Liver (tissue), 9 donors: ENCODE data around the gene OR10A5. TPM values are rescaled to one million over a fixed set of nuclear protein-coding genes. Genes with fewer than 3 reads are reported as not detected.

ENCODE experiments used
- DNase-seq: peaks from one replicate; pipeline ENCODE4 v3.0.0-alpha.2; 2017; ENCODE audit warnings: low spot score
- H3K27ac ChIP-seq, 2 donors: one replicate each; pipeline ENCODE4 v1.7.0; 2013; ENCODE audit warnings: inconsistent platforms in 2 of 2, low read length in 2 of 2, control low read depth in 1 of 2, low read depth in 1 of 2, mild to moderate bottlenecking in 1 of 2
- H3K27me3 ChIP-seq, 4 donors: one replicate each; pipeline versions ENCODE4 v1.6.1 to v1.7.0; 2013; ENCODE audit warnings: low read length in 3 of 4, inconsistent platforms in 1 of 4, mild to moderate bottlenecking in 1 of 4, moderate library complexity in 1 of 4; ENCODE audit not compliant: control insufficient read depth in 4 of 4, insufficient read depth in 4 of 4
- H3K36me3 ChIP-seq, 4 donors: one replicate each; pipeline versions ENCODE4 v1.6.1 to v1.7.0; 2013; ENCODE audit warnings: low read length in 3 of 4, mild to moderate bottlenecking in 3 of 4, low read depth in 1 of 4, moderate library complexity in 1 of 4; ENCODE audit not compliant: control insufficient read depth in 4 of 4, insufficient read depth in 3 of 4
- H3K4me1 ChIP-seq, 4 donors: one replicate each; pipeline versions ENCODE4 v1.6.1 to v1.7.0; 2013; ENCODE audit warnings: low read length in 3 of 4, mild to moderate bottlenecking in 3 of 4, moderate library complexity in 1 of 4; ENCODE audit not compliant: control insufficient read depth in 4 of 4, insufficient read depth in 4 of 4
- H3K4me3 ChIP-seq, 3 donors: one replicate each; pipeline versions ENCODE4 v1.6.1 to v1.7.0; 2013; ENCODE audit warnings: low read length in 3 of 3, control low read depth in 1 of 3, low read depth in 1 of 3, mild to moderate bottlenecking in 1 of 3
- H3K9ac ChIP-seq, 2 donors: one replicate each; pipeline ENCODE4 v1.7.0; 2013; ENCODE audit warnings: low read length in 2 of 2, mild to moderate bottlenecking in 2 of 2, moderate library complexity in 2 of 2, control low read depth in 1 of 2, low read depth in 1 of 2
- H3K9me3 ChIP-seq, 4 donors: one replicate each; pipeline versions ENCODE4 v1.6.1 to v1.7.0; 2013; ENCODE audit warnings: low read length in 3 of 4; ENCODE audit not compliant: control insufficient read depth in 4 of 4
- EGR1 ChIP-seq, 2 donors: IDR thresholded peaks; 2 replicates each; pipeline ENCODE4 v1.6.1; 2016 to 2018; ENCODE audit warnings: antibody characterized with exemption in 2 of 2, low read depth in 2 of 2
- FOXA1 ChIP-seq: IDR thresholded peaks from 2 replicates; pipeline ENCODE4 v1.6.1; 2016; ENCODE audit warnings: antibody characterized with exemption
- FOXA2 ChIP-seq: IDR thresholded peaks from 2 replicates; pipeline ENCODE4 v1.6.1; 2016; ENCODE audit warnings: antibody characterized with exemption
- GABPA ChIP-seq, 2 donors: IDR thresholded peaks in 1 of 2; conservative IDR thresholded peaks in 1 of 2; 2 replicates each; pipeline ENCODE4 v1.6.1; 2016; ENCODE audit warnings: antibody characterized with exemption in 2 of 2, mild to moderate bottlenecking in 1 of 2, moderate library complexity in 1 of 2
- HNF4A ChIP-seq, 2 donors: conservative IDR thresholded peaks; 2 replicates each; pipeline ENCODE4 v1.6.1; 2016; ENCODE audit warnings: antibody characterized with exemption in 2 of 2, mild to moderate bottlenecking in 2 of 2
- HNF4G ChIP-seq: IDR thresholded peaks from 2 replicates; pipeline ENCODE4 v1.6.1; 2016; ENCODE audit warnings: antibody characterized with exemption
- JUND ChIP-seq, 2 donors: IDR thresholded peaks; 2 replicates each; pipeline ENCODE4 v1.6.1; 2016; ENCODE audit warnings: antibody characterized with exemption in 2 of 2
- NR2F2 ChIP-seq: IDR thresholded peaks from 2 replicates; pipeline ENCODE4 v1.6.1; 2016; ENCODE audit warnings: antibody characterized with exemption
- RAD21 ChIP-seq, 2 donors: IDR thresholded peaks; 2 replicates each; pipeline ENCODE4 v1.6.1; 2016; ENCODE audit warnings: antibody characterized with exemption in 2 of 2, mild to moderate bottlenecking in 2 of 2
- RXRA ChIP-seq, 2 donors: IDR thresholded peaks; 2 replicates each; pipeline ENCODE4 v1.6.1; 2017 to 2018; ENCODE audit warnings: antibody characterized with exemption in 2 of 2, mild to moderate bottlenecking in 1 of 2
- SP1 ChIP-seq: IDR thresholded peaks from 2 replicates; pipeline ENCODE4 v1.6.1; 2018; ENCODE audit warnings: antibody characterized with exemption, mild to moderate bottlenecking
- TAF1 ChIP-seq: conservative IDR thresholded peaks from 2 replicates; pipeline ENCODE4 v1.6.1; 2016; ENCODE audit warnings: antibody characterized with exemption, mild to moderate bottlenecking
- YY1 ChIP-seq: IDR thresholded peaks from 2 replicates; pipeline ENCODE4 v1.6.1; 2016; ENCODE audit warnings: antibody characterized with exemption, mild to moderate bottlenecking
- WGBS: extraction: QIAGEN DNeasy Blood & Tissue Kit; methylation state at CpG from one replicate; pipeline ENCODE4 v1.1.7; 2013; 5-methylcytosine and 5-hydroxymethylcytosine counted together
- polyA plus RNA-seq, 2 donors: library from polyadenylated mRNA; stranded (reverse) in 1 of 2; unstranded in 1 of 2; fragments of 200-250 nt in 1 of 2; fragments of >200 nt in 1 of 2; fragmentation: Nextera tagmentation in 1 of 2; extraction: Ambion mirVana in 1 of 2; gene quantifications; one replicate each; pipeline versions ENCODE4 v1.2.1 to v1.2.3, GENCODE V29; 2013 to 2015
- total RNA-seq, 2 donors: library from RNA; depleted of rRNA; stranded (reverse); fragments of >200 nt; gene quantifications; one replicate each; pipeline ENCODE4 v1.2.3, GENCODE V29; 2014
- TF ChIP-seq, protein P1 (sequence below): IDR thresholded peaks from 2 replicates; pipeline ENCODE4 v1.6.1; 2016; ENCODE audit warnings: antibody characterized with exemption, mild to moderate bottlenecking
- TF ChIP-seq, protein P2 (sequence below): IDR thresholded peaks from 2 replicates; pipeline ENCODE4 v1.6.1; 2016; ENCODE audit warnings: antibody characterized with exemption
- TF ChIP-seq, protein P3 (sequence below): IDR thresholded peaks from 2 replicates; pipeline ENCODE4 v1.6.1; 2016; ENCODE audit warnings: antibody characterized with exemption
- TF ChIP-seq, protein P4 (sequence below): fragments of 150-350 bp; IDR thresholded peaks from 2 replicates; pipeline ENCODE4 v1.5.1; 2017; ENCODE audit warnings: improper control_type of control experiment, low read depth, low read length; ENCODE audit not compliant: missing input control
- TF ChIP-seq, protein P5 (sequence below): IDR thresholded peaks from 2 replicates; pipeline ENCODE4 v1.6.1; 2016; ENCODE audit warnings: antibody characterized with exemption
- donor health status: healthy.
- donor health status: healthy.
- donor health status: healthy.
- donor health status: healthy.
- donor health status: healthy.

Gene OR10A5
- total and polyA plus RNA-seq, 4 donors: not detected

DNA sequence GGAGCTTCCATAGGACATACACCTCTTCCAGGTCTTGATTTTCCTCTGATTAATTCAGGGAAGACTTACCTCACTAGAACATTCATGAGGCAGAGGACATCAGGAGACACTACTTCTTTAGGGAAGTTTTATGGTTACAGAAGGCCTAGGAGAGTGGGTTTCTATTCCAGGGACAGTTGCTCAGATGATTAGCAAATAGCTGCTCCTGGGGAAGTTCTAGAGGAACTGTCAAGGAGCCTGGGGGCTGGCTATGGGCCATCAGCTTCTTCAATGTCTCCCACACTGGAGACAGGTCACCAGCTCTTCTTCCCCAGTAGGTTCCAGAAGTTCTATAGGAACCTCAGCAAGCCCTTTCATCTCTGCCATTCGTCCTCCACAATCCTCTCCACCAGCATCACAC is 11.5 kb upstream of the OR10A5 start (continued):
- TF ChIP-seq TAF1: no peak

DNA sequence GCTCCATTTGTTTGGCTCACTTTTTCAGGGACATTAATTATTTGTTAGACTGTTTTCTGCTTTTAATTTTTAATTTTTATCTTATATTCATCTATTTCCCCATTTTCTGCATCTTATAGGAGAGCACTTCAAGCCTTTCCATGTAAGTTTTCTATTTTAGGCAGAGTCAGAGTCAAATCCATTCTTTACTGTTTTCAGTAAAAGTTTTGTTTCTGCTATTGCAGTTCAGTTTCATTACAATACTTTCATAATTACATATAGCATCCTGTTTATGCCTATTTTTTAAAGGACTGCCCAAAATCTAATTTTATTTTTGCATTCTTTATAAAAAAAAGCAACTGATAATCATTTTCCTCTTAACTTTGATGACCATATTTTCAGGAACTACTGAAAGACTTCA is 3.8 kb upstream of the OR10A5 start:
- Histone ChIP-seq H3K27ac (no peak overlapping the region), H3K36me3 (no peaks in the 10 kb centered on the region), H3K9ac (no peak overlapping the region), H3K4me3 (no peak overlapping the region), H3K27me3 (peaks cover 0 to 4% (median 0%) of the 10 kb centered on the region in 4 donors), H3K9me3 (peaks cover 0 to 12% (median 5%) of the 10 kb centered on the region in 4 donors), H3K4me1 (no peaks in the 10 kb centered on the region)
- TF ChIP-seq JUND (IDR thresholded peaks at IDR 0.05) (no peak), TAF1 (no peak), GABPA (IDR thresholded peaks at IDR 0.05 in 1 of 2, conservative IDR thresholded peaks at IDR 0.05 in 1 of 2) (no peak), HNF4A (conservative IDR thresholded peaks at IDR 0.05) (no peak), HNF4G (no peak), NR2F2 (no peak), SP1 (no peak), RAD21 (IDR thresholded peaks at IDR 0.05) (no peak)
- TF ChIP-seq, protein P1, sequence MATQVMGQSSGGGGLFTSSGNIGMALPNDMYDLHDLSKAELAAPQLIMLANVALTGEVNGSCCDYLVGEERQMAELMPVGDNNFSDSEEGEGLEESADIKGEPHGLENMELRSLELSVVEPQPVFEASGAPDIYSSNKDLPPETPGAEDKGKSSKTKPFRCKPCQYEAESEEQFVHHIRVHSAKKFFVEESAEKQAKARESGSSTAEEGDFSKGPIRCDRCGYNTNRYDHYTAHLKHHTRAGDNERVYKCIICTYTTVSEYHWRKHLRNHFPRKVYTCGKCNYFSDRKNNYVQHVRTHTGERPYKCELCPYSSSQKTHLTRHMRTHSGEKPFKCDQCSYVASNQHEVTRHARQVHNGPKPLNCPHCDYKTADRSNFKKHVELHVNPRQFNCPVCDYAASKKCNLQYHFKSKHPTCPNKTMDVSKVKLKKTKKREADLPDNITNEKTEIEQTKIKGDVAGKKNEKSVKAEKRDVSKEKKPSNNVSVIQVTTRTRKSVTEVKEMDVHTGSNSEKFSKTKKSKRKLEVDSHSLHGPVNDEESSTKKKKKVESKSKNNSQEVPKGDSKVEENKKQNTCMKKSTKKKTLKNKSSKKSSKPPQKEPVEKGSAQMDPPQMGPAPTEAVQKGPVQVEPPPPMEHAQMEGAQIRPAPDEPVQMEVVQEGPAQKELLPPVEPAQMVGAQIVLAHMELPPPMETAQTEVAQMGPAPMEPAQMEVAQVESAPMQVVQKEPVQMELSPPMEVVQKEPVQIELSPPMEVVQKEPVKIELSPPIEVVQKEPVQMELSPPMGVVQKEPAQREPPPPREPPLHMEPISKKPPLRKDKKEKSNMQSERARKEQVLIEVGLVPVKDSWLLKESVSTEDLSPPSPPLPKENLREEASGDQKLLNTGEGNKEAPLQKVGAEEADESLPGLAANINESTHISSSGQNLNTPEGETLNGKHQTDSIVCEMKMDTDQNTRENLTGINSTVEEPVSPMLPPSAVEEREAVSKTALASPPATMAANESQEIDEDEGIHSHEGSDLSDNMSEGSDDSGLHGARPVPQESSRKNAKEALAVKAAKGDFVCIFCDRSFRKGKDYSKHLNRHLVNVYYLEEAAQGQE: no peak
- TF ChIP-seq, protein P2, sequence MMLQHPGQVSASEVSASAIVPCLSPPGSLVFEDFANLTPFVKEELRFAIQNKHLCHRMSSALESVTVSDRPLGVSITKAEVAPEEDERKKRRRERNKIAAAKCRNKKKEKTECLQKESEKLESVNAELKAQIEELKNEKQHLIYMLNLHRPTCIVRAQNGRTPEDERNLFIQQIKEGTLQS: no peak
- TF ChIP-seq, protein P3, sequence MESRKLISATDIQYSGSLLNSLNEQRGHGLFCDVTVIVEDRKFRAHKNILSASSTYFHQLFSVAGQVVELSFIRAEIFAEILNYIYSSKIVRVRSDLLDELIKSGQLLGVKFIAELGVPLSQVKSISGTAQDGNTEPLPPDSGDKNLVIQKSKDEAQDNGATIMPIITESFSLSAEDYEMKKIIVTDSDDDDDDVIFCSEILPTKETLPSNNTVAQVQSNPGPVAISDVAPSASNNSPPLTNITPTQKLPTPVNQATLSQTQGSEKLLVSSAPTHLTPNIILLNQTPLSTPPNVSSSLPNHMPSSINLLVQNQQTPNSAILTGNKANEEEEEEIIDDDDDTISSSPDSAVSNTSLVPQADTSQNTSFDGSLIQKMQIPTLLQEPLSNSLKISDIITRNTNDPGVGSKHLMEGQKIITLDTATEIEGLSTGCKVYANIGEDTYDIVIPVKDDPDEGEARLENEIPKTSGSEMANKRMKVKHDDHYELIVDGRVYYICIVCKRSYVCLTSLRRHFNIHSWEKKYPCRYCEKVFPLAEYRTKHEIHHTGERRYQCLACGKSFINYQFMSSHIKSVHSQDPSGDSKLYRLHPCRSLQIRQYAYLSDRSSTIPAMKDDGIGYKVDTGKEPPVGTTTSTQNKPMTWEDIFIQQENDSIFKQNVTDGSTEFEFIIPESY: no peak
- DNase-seq: no peak

DNA sequence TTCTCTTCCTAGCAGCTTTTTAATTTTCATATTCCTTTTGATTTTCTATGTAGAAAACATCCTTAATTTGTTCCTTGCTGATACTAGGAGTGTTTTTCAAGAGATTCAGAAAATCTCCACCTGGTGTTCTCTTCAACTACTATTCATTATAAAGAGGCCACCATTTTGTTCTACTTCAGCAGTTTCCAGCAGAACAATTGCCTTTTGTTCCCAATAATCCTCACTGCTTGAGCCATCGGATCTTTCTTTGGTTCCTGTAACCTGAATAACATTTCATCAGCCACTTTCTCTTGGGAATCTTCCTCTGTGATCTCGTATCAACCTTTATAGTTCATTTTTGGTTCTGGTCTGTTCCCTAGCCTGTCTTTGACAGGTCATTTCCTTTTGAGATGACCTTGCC is 1.8 kb upstream of the OR10A5 start:
- no peaks in the 10 kb centered on the region for H3K36me3 ChIP-seq
- H3K27me3 ChIP-seq: peaks cover 0 to 4% (median 0%) of the 10 kb centered on the region in 4 donors
- H3K9ac ChIP-seq: no peak overlapping the region
- no peak overlapping the region for H3K27ac ChIP-seq
- no peak overlapping the region for H3K4me3 ChIP-seq
- H3K9me3 ChIP-seq: peaks cover 0 to 12% (median 5%) of the 10 kb centered on the region in 4 donors
- no peaks in the 10 kb centered on the region for H3K4me1 ChIP-seq
- DNase-seq: no peak
- WGBS: 61% methylated on average over 2 of the region's 2 CpGs
- no peak for TF ChIP-seq TAF1
- no peak for TF ChIP-seq SP1
- no peak for TF ChIP-seq FOXA1
- TF ChIP-seq JUND (IDR thresholded peaks at IDR 0.05): no peak
- no peak for TF ChIP-seq NR2F2
- no peak for TF ChIP-seq GABPA (IDR thresholded peaks at IDR 0.05 in 1 of 2, conservative IDR thresholded peaks at IDR 0.05 in 1 of 2)
- TF ChIP-seq FOXA2: no peak
- no peak for TF ChIP-seq HNF4G
- TF ChIP-seq YY1: no peak
- TF ChIP-seq EGR1 (IDR thresholded peaks at IDR 0.05; ENCODE audit: low read depth in 2 of 2): no peak
- no peak for TF ChIP-seq HNF4A (conservative IDR thresholded peaks at IDR 0.05)
- TF ChIP-seq, protein P4, sequence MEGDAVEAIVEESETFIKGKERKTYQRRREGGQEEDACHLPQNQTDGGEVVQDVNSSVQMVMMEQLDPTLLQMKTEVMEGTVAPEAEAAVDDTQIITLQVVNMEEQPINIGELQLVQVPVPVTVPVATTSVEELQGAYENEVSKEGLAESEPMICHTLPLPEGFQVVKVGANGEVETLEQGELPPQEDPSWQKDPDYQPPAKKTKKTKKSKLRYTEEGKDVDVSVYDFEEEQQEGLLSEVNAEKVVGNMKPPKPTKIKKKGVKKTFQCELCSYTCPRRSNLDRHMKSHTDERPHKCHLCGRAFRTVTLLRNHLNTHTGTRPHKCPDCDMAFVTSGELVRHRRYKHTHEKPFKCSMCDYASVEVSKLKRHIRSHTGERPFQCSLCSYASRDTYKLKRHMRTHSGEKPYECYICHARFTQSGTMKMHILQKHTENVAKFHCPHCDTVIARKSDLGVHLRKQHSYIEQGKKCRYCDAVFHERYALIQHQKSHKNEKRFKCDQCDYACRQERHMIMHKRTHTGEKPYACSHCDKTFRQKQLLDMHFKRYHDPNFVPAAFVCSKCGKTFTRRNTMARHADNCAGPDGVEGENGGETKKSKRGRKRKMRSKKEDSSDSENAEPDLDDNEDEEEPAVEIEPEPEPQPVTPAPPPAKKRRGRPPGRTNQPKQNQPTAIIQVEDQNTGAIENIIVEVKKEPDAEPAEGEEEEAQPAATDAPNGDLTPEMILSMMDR: no peak
- TF ChIP-seq, protein P5, sequence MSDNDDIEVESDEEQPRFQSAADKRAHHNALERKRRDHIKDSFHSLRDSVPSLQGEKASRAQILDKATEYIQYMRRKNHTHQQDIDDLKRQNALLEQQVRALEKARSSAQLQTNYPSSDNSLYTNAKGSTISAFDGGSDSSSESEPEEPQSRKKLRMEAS: no peak
- TF ChIP-seq, protein P2: no peak
- TF ChIP-seq, protein P1: no peak
- no peak for TF ChIP-seq RXRA (IDR thresholded peaks at IDR 0.05)
- no peak for TF ChIP-seq RAD21 (IDR thresholded peaks at IDR 0.05)
